Dermis lymphatic vessel endothelial cell (primary cell): ENCODE results near the gene ANKS1A. TPM values are rescaled to one million over a fixed set of nuclear protein-coding genes. Genes with fewer than 3 reads are reported as not detected.

Experiments
- total RNA-seq: library from RNA; depleted of rRNA; stranded (reverse); fragments of >200 nt; gene quantifications from 2 replicates; pipeline ENCODE4 v1.2.1, GENCODE V29; 2014

The ANKS1A gene, protein sequence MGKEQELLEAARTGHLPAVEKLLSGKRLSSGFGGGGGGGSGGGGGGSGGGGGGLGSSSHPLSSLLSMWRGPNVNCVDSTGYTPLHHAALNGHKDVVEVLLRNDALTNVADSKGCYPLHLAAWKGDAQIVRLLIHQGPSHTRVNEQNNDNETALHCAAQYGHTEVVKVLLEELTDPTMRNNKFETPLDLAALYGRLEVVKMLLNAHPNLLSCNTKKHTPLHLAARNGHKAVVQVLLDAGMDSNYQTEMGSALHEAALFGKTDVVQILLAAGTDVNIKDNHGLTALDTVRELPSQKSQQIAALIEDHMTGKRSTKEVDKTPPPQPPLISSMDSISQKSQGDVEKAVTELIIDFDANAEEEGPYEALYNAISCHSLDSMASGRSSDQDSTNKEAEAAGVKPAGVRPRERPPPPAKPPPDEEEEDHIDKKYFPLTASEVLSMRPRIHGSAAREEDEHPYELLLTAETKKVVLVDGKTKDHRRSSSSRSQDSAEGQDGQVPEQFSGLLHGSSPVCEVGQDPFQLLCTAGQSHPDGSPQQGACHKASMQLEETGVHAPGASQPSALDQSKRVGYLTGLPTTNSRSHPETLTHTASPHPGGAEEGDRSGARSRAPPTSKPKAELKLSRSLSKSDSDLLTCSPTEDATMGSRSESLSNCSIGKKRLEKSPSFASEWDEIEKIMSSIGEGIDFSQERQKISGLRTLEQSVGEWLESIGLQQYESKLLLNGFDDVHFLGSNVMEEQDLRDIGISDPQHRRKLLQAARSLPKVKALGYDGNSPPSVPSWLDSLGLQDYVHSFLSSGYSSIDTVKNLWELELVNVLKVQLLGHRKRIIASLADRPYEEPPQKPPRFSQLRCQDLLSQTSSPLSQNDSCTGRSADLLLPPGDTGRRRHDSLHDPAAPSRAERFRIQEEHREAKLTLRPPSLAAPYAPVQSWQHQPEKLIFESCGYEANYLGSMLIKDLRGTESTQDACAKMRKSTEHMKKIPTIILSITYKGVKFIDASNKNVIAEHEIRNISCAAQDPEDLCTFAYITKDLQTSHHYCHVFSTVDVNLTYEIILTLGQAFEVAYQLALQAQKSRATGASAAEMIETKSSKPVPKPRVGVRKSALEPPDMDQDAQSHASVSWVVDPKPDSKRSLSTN
- total RNA-seq = 15.6 and 28.8 TPM in 2 replicates

DNA sequence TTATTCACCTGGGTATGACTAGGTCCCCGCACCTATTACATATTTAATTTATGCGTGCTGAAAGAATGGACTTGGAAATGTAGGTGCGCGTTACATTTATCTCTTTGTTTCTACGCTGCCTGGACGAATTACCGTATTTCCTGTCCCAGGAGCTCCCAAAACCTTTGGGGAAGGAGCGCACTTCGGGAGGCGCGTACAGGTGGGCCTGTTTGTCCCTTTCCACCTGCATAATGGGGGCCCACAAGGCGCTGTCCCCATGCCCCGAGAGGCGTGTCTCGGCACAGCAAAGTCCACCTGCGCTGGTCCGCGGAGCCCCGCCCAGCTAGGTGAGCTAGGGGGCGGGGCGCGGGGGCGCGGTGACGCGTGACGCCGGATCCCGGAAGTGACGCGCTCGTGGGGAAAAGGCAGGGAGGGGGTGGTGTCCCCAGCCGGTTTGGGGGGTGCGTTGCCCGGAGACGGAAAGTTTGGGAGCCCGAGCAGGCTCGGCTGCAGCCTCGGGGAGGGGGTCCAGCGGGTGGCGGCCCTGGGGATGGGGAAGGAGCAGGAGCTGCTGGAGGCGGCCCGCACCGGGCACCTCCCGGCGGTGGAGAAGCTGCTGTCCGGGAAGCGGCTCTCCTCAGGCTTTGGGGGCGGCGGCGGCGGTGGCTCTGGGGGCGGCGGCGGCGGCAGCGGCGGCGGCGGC lies at the start of gene ANKS1A:
Gene ANKS1A, plus strand, starts transcription at position 382 of the 682 bp plus-strand sequence. Its CDS starts 148 bp downstream, at position 530.

DNA sequence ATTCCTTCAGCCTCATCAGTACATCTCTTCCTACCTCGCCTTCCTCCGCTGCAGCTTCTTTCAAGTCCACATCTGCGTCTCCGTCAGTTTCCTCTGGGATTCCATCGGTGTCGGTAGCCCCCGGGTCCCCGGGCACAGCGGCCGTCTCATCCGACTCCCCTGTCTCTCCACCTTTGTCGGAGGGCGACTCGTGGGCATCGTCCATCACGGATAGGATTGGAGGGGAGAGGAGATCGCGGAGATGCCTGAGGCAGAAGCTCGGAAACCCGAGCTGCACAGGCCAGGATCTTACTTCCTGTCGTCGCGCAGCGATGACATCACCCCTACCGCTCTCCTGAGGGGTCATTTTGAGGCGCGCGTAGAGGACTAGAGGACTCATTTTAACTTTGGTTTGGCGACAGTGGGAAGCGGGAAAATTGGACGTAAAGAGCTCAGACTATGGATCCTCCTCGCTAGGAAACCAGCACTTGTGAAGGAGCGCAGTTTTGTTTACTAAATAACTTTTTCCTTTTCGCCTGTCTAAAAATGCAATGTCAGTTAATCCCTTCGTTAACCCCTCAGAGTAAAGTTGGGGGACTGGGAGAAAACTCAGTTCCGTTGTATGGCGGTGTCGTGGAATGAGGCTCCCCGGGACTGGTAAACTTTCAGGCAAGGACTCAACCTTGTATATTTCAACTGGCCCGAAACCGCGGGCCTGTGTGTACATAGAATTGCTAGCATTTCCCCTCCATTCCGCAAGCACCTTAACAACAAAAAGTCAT lies 1.1 kb upstream of the ANKS1A start, which contains the start of gene TAF11:
Gene TAF11, minus strand, starts transcription at position 290 of the 761 bp plus-strand sequence. Its CDS starts 85 bp downstream, at position 205.

Other genes starting within 250 kb of the ANKS1A start
- gene ILRUN, start 192.5 kb upstream of the ANKS1A start, total RNA-seq = 40.0 and 56.6 TPM in 2 replicates
- gene SNRPC, start 131.8 kb upstream of the ANKS1A start, total RNA-seq = 43.7 and 47.2 TPM in 2 replicates
- gene BLTP3A, start 97.2 kb upstream of the ANKS1A start, total RNA-seq = 9.4 and 15.4 TPM in 2 replicates
- gene TAF11, start 1.2 kb upstream of the ANKS1A start, total RNA-seq = 28.4 and 33.2 TPM in 2 replicates